ENCODE measurements around the gene CDK14. TPM values are rescaled to one million over a fixed set of nuclear protein-coding genes. Genes with fewer than 3 reads are reported as not detected.

Gene CDK14
- total and polyA plus RNA-seq, 2 donors (not counting 1 experiment from before 2014, with no cell fraction given) = 23.6 to 41.1 TPM

DNA sequence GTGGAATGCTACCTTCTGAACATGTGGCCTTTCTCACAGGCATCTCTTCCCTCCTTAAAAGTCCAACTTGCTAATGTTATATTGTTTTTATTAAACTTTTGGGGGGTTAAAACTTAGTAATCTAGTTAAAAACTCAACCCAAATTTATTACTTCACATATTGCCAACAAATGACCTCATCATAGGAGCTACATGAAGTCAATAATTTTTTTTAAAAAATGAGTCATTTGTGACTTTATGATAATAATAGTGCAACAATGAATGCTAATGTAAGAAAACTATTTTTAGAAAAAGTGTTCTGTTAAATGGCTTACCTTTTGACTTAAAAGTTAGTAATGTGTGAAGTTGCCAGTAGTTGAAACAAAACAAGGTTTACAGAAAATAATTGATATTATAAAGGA is 342.2 kb downstream of the CDK14 start:
- H3K27ac ChIP-seq (ENCODE audit: insufficient read depth, low read length) = no peak overlapping the region
- H3K9ac ChIP-seq (ENCODE audit: insufficient read depth, low read length) = no peak overlapping the region
- H3K4me2 ChIP-seq (ENCODE audit: extremely low read depth, insufficient read depth, low read length) = no peak overlapping the region
- no peaks in the 10 kb centered on the region for H3K27me3 ChIP-seq (ENCODE audit: control insufficient read depth, insufficient read depth, low read length)
- H3K36me3 ChIP-seq (ENCODE audit: control insufficient read depth, insufficient read depth, low read length) = no peaks in the 10 kb centered on the region
- H3K4me3 ChIP-seq (replicated peaks in 1 of 4; ENCODE audit: control extremely low read depth in 1 of 4, insufficient read depth in 1 of 4, low read depth in 3 of 4, low read length in 4 of 4) = no peak overlapping the region
- TF ChIP-seq EZH2 (IDR thresholded peaks at IDR 0.05; ENCODE audit: low read length, missing control alignments) = no peak
- TF ChIP-seq, protein P1, sequence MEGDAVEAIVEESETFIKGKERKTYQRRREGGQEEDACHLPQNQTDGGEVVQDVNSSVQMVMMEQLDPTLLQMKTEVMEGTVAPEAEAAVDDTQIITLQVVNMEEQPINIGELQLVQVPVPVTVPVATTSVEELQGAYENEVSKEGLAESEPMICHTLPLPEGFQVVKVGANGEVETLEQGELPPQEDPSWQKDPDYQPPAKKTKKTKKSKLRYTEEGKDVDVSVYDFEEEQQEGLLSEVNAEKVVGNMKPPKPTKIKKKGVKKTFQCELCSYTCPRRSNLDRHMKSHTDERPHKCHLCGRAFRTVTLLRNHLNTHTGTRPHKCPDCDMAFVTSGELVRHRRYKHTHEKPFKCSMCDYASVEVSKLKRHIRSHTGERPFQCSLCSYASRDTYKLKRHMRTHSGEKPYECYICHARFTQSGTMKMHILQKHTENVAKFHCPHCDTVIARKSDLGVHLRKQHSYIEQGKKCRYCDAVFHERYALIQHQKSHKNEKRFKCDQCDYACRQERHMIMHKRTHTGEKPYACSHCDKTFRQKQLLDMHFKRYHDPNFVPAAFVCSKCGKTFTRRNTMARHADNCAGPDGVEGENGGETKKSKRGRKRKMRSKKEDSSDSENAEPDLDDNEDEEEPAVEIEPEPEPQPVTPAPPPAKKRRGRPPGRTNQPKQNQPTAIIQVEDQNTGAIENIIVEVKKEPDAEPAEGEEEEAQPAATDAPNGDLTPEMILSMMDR (conservative IDR thresholded peaks at IDR 0.05 in 1 of 2, IDR thresholded peaks at IDR 0.05 in 1 of 2; ENCODE audit: low read depth in 1 of 2, low read length in 2 of 2) = no peak
- no peak overlapping the region for H2AFZ ChIP-seq (ENCODE audit: low read length)
- no peaks in the 10 kb centered on the region for H4K20me1 ChIP-seq (ENCODE audit: control insufficient read depth, extremely low read depth, insufficient read depth, low read length)
- DNase-seq (ENCODE audit: low read depth in 2 of 2) = peak; percentile 29 to 45
- peaks cover 3% of the 10 kb centered on the region for H3K4me1 ChIP-seq (ENCODE audit: control insufficient read depth, extremely low read depth, insufficient read depth, low read length)
- H3K9me3 ChIP-seq (ENCODE audit: control insufficient read depth, insufficient read depth, low read depth, low read length) = no peaks in the 10 kb centered on the region
- no peaks in the 10 kb centered on the region for H3K79me2 ChIP-seq (ENCODE audit: control insufficient read depth, insufficient read depth, low read length)

DNA sequence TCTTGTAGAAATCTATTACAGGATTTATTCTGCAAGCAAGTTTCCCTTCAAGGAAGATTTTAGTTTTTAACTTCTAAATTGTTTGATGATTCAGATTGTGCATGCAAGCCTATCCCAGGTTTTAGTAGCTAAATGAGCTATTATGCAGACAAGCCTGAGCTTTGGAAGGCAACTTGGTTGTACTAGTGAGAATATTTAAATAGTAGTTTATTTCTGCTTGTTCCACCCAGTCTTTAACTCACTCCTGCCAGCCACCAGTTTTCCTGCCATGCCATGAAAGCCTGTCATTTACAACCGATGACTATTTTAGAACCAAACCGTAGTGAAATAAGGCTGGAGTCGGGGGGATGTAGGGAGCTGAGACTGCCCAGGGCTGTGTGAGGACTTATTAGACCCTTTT is 343.5 kb downstream of the CDK14 start:
- H3K9ac ChIP-seq (ENCODE audit: insufficient read depth, low read length) = no peak overlapping the region
- no peaks in the 10 kb centered on the region for H3K9me3 ChIP-seq (ENCODE audit: control insufficient read depth, insufficient read depth, low read depth, low read length)
- no peaks in the 10 kb centered on the region for H3K27me3 ChIP-seq (ENCODE audit: control insufficient read depth, insufficient read depth, low read length)
- no peaks in the 10 kb centered on the region for H3K79me2 ChIP-seq (ENCODE audit: control insufficient read depth, insufficient read depth, low read length)
- H3K4me2 ChIP-seq (ENCODE audit: extremely low read depth, insufficient read depth, low read length) = no peak overlapping the region
- H4K20me1 ChIP-seq (ENCODE audit: control insufficient read depth, extremely low read depth, insufficient read depth, low read length) = no peaks in the 10 kb centered on the region
- H3K27ac ChIP-seq (ENCODE audit: insufficient read depth, low read length) = no peak overlapping the region
- DNase-seq (ENCODE audit: low read depth in 2 of 2) = no peak
- no peak for TF ChIP-seq EZH2 (IDR thresholded peaks at IDR 0.05; ENCODE audit: low read length, missing control alignments)
- TF ChIP-seq, protein P1 (conservative IDR thresholded peaks at IDR 0.05 in 1 of 2, IDR thresholded peaks at IDR 0.05 in 1 of 2; ENCODE audit: low read depth in 1 of 2, low read length in 2 of 2) = no peak
- H3K4me1 ChIP-seq (ENCODE audit: control insufficient read depth, extremely low read depth, insufficient read depth, low read length) = peaks cover 3% of the 10 kb centered on the region
- no peak overlapping the region for H3K4me3 ChIP-seq (replicated peaks in 1 of 4; ENCODE audit: control extremely low read depth in 1 of 4, insufficient read depth in 1 of 4, low read depth in 3 of 4, low read length in 4 of 4)
- H2AFZ ChIP-seq (ENCODE audit: low read length) = no peak overlapping the region
- no peaks in the 10 kb centered on the region for H3K36me3 ChIP-seq (ENCODE audit: control insufficient read depth, insufficient read depth, low read length)

DNA sequence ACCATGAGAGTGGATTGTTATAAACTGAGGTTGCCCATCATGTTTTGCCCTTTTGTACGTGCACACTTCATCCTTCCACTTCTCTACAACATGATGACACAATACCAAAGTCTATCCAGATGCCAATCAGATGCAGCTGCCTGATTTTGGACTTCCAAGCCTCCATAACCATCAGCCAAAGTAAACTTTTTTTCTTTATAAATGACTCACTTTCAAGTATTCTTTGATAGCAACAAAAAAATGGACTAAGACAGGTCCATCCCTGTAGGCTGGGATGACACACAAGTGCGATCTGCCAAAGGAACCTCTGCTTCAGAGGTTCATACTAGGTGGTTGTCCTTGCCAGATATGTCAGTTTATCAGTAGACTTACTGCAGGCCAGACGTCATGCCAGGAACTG is 347.9 kb downstream of the CDK14 start:
- H3K27me3 ChIP-seq (ENCODE audit: control insufficient read depth, insufficient read depth, low read length) = no peaks in the 10 kb centered on the region
- TF ChIP-seq EZH2 (IDR thresholded peaks at IDR 0.05; ENCODE audit: low read length, missing control alignments) = no peak
- TF ChIP-seq, protein P1 (conservative IDR thresholded peaks at IDR 0.05 in 1 of 2, IDR thresholded peaks at IDR 0.05 in 1 of 2; ENCODE audit: low read depth in 1 of 2, low read length in 2 of 2) = no peak
- H3K36me3 ChIP-seq (ENCODE audit: control insufficient read depth, insufficient read depth, low read length) = no peaks in the 10 kb centered on the region
- no peak overlapping the region for H3K9ac ChIP-seq (ENCODE audit: insufficient read depth, low read length)
- H3K9me3 ChIP-seq (ENCODE audit: control insufficient read depth, insufficient read depth, low read depth, low read length) = no peaks in the 10 kb centered on the region
- no peaks in the 10 kb centered on the region for H3K79me2 ChIP-seq (ENCODE audit: control insufficient read depth, insufficient read depth, low read length)
- peak in 1 of 2 donors; percentile 58 for DNase-seq (ENCODE audit: low read depth in 2 of 2)
- H3K4me1 ChIP-seq (ENCODE audit: control insufficient read depth, extremely low read depth, insufficient read depth, low read length) = no peaks in the 10 kb centered on the region
- H3K4me3 ChIP-seq (replicated peaks in 1 of 4; ENCODE audit: control extremely low read depth in 1 of 4, insufficient read depth in 1 of 4, low read depth in 3 of 4, low read length in 4 of 4) = no peak overlapping the region
- no peaks in the 10 kb centered on the region for H4K20me1 ChIP-seq (ENCODE audit: control insufficient read depth, extremely low read depth, insufficient read depth, low read length)
- H3K27ac ChIP-seq (ENCODE audit: insufficient read depth, low read length) = no peak overlapping the region
- no peak overlapping the region for H2AFZ ChIP-seq (ENCODE audit: low read length)
- H3K4me2 ChIP-seq (ENCODE audit: extremely low read depth, insufficient read depth, low read length) = no peak overlapping the region

All from fibroblast of lung (primary cell).